IPS-11a (cell line): ENCODE measurements around the gene MAPKBP1.

Experiments
- H3K4me3 ChIP-seq: one replicate; pipeline ENCODE4 v1.5.1; 2013; ENCODE audit warnings: low read depth, low read length, control low read depth

Gene MAPKBP1

DNA sequence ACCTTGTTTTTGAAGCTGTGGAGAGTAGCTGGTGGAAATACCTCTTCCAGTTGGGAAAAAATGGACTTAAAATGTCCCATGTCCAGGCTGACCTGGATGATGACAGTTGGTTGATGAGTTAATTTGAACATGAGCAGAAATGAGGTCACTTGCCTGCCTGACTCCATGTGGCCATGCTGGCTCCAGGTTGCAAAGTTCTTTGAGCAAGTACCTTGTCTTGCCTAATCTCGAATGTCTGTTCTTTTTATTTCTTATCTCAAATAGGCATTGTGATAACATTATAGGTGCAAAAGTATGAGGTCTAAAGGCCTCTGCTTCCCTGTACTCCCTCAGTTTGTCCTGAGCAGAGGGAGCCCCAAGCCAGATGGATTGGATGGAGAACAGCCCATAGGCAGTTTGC lies 9.0 kb downstream of the MAPKBP1 start:
- no peak overlapping the region for H3K4me3 ChIP-seq

DNA sequence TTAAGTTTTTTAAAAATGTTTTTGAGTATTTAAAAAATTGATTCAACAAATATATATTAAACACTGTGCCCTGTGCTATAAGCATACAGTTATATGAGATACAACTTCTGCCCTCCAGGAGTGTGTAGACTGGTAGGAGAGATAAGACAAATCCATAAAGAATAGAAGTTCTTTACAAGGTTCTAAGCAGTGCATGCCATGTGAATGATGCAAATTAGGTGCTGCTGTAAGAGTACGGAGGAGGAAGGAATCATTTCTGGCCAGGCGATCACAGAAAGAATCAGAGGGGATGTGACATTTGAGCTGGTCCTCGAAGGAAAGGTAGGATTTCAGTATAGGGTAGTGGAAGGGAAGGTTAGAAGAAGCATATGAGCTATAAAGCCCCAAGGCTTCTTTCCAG lies 14.0 kb downstream of the MAPKBP1 start:
- H3K4me3 ChIP-seq: no peak overlapping the region

GRCh38 chr15:41789236-41789635 lies 15.0 kb downstream of the MAPKBP1 start:
- H3K4me3 ChIP-seq: no peak overlapping the region

DNA sequence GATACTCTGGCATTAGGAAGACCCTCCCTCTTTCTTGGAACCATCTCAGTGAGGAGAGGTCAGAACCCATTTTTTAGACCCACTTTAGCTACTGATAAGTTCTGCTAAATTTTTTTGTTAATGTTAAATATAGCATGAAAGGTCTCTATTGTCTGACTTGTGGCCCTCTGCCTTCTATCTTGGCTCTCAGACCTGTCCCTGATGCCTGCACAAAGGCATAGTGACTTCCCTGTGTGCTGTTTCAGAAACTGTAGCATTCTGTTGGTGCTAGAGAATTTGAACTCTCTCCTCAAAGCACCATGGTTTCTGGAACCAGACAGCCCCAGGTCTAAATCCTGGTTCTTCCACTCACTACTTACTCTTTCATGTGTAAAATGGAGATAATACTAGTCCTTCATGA lies 15.4 kb downstream of the MAPKBP1 start:
- H3K4me3 ChIP-seq: no peak overlapping the region

- H3K4me3 ChIP-seq: no peak overlapping the region
These were observed 15.9 kb downstream of the MAPKBP1 start for GRCh38 chr15:41790169-41790568.

DNA sequence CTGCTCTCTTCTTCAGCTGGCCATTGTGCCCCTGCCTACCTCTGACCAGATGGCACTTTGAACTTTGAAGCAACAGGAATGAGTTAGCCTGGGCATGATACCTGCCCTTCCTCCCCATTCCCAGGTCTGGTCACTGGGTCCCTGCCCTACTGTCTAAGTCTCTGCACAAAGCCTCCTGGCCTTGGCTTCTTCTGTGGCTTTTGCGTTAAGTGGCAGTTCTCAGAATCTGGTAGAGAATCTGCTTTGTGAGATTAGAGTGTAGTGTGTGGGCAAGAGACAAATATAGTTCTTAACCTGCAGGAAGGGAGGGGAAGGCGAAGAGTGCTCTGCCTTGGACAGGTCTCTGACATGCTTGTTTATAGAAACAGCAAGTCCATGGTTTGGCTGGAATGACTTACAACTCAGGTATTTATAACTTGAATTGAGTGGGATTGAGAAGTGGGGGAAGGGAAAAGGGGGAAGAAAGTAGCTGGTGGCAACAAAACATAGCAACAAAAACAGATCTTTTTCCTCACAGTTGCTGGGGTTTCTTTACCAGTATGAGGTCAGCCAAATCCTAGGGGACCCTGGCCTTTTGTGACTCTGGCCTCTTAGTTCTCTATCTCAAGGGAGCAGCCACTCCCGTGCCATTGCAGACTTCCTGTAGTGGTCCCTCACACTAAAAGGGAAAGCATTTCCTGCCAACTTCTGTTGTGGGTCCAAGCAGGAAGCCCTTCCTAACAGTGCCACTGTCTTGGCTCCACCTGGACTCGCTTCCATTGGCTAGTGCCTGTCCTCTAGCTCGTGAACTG lies 16.7 kb downstream of the MAPKBP1 start:
- no peak overlapping the region for H3K4me3 ChIP-seq

- no peak overlapping the region for H3K4me3 ChIP-seq
These were observed 17.3 kb downstream of the MAPKBP1 start for GRCh38 chr15:41791547-41791937.

DNA sequence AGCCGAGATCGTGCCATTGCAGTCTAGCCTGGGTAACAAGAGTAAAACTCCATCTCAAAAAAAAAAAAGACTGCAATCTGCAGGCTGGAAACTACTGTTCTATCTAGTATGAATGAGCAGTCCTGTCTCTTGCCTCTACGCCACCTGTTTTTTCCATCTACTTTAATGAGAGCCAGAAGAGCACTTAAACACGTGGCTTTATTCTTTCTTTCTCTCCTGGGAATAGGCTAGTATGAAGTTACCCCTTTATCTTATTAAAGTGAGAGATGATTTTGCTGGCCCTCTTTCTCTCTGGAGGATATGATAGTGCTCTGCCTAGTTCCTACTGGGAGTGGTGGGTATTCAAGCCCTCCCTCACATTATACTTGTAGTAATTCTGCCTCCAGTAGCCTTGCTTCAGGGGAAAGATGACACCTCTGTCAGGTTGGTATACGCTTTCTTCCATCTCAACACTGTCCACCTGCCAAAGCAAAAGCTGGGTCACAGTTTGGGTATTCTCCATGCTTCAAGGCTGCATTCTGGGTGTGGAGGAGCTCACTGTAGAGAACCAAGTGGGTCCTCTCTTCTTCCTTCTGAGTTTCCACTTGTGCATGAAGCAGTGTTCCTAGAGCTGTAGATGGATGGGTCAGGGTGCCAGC lies 17.8 kb downstream of the MAPKBP1 start:
- no peak overlapping the region for H3K4me3 ChIP-seq

DNA sequence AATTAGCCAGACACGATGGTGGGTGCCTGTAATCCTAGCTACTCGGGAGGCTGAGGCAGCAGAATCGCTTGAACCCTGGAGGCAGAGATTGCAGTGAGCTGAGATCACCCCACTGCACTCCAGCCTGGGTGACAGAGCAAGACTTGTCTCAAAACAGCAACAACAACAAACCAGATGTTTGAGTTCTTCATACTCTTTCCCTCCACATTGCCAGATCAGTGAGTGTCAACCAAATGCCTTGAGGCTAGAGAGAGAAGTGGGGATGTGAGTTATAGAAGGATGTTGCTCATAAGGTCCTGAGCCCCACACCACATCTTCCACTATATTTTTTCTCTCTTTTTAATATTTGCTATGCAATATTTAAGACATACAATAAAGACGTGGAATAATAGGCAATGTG lies 19.8 kb downstream of the MAPKBP1 start:
- no peak overlapping the region for H3K4me3 ChIP-seq

DNA sequence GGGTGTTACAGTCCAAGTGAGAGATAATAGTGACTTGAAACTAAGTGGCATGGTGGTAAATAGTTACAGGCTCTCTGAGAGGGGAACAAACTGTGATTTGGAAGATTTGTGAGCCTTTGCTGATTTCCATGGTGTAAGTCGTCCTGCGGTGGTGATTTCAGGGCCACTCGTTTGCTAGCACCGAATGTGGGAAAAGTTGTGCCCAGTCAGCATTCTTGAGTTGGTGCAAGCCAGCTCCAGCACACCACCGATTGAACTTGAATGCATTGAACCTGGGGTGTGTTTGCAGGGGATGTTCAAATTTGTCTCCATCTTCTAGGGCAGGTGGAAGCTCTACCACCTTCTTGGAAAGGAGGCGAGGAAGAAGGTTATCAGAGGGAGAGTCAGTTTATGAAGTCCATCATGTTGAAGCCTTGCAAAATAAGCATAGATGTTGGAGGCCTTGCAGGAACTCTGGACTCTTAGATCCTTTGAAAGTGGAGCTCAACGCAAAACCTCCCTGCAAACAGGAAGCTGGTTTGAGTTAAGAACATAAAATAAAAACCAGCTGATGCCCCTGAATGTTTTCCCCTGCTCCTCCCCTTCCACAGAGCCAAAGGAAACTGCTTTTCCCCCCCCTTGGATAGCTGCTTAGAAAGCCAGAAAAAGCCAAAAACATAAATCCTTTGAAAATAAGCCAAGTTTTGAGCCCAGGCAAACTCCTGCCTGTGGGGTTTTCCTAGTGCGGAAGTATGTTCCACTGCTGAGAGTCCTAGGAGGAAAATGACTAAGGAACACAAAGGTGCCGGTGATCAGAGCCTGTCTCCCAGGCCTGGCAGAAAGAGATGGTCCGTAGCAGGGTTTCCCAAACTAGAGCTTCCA lies 21.9 kb downstream of the MAPKBP1 start:
- H3K4me3 ChIP-seq: no peak overlapping the region

GRCh38 chr15:41797201-41797944 lies 23.1 kb downstream of the MAPKBP1 start:
- H3K4me3 ChIP-seq: no peak overlapping the region

DNA sequence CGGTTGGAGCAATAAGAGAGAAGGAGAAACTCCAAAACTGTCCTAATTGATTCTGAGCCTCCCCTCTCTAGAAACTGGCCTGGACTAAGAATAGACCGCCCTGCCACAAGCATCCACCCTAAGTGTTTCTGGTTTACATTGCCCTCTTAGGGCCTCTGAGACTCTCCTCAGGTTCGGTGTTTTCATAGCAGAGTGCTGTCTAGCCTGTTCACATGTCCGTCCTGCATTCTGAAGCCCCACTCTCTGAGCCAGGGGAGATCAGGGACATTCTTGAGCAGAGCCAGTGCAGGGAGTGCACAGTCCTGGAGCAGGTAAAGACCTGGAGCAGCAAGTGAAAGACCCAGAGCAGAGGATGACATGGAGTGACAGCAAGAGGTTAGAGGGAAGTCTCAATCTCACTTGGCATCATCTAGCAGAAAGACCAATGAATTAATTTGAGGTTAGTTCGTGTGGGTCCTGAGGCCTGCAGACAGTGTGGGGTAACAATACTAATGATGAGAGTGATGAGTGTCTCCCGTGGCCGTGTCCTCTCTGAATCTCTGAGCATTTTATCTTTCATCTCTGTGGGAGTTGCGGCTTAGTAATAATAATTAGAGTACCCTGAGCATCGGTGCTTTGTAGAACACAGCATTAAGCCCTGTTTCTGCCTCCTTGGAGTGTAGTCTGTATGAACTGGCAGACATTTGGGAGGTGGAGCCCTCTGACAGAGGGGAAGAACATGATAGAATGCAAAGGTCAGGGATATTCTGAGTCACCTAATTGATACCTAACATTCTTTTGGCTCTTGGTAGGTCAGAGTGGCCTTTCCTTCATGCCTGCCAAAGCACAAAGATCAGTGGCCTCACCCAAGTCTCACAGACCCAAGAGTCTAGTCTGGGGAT lies 24.6 kb downstream of the MAPKBP1 start:
- no peak overlapping the region for H3K4me3 ChIP-seq

GRCh38 chr15:41799488-41799805 lies 25.2 kb downstream of the MAPKBP1 start:
- no peak overlapping the region for H3K4me3 ChIP-seq

DNA sequence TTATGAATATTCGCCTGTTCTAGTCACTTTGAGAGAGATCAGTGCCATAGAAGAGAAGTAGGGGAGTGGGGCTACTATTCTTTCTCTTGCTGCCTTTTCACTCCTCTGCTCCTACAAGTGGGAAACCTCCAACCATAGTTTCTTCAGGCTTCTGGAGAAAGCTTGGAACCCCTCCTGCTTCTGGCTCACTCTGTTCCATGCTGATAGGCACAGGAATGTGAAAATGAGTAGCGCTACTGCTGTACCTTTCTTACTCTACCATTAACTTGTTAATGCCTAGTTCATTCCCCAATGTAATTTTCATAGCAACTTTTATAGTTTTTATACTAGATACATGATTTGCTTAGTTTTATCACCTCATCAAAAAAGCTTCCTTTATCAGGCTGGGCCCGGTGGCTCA lies 26.9 kb downstream of the MAPKBP1 start:
- H3K4me3 ChIP-seq: no peak overlapping the region

- H3K4me3 ChIP-seq: no peak overlapping the region
These were observed 27.7 kb downstream of the MAPKBP1 start for GRCh38 chr15:41801850-41802455.

DNA sequence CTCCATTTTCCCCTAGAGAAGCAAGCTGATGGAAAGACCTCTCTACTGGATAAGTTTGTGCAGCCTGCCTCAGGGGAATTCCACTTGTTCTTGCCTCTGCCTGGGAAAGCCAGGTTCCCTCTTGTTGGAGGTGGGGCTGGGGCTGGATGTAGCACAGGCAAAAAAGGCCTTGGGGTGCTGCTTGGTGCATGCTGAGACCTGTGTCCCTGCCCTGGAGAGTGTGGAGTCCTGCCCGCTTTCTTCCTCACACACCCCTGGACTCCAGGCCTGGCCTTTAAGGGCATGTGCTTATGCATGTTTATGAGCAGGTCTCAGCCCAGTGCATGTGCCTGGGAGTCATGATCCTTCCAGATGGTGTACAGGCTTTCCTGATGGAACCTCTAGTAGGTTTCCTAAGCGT lies 30.1 kb downstream of the MAPKBP1 start:
- H3K4me3 ChIP-seq: no peak overlapping the region

- H3K4me3 ChIP-seq: no peak overlapping the region
These were observed 30.8 kb downstream of the MAPKBP1 start for GRCh38 chr15:41804916-41805666.

GRCh38 chr15:41805711-41806110 lies 31.4 kb downstream of the MAPKBP1 start:
- H3K4me3 ChIP-seq: no peak overlapping the region
